Right forelimb (tissue), 1 donor: ENCODE results near the gene LHFPL5.

Experiments
- DNase-seq: peaks from one replicate; pipeline ENCODE4 v3.0.0-alpha.2; 2018

LHFPL5 gene

DNA sequence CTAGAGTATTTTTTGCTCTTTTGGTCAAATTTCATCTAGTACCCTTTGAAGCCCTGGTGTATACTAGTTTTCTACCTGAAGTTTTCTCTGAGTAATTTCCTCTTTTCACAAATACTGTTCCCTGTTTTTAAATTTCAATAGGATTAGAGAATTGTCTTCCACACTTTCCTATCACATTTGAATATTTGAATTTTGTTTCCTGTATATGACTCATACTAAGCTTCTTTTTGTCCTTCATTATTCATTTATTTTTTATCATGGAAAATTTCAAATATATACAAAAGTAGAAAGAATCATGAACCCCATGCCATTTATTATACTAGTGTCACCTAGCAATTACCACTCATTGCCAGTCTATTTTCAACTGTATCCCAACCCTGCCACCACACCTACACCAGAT lies 52.7 kb downstream of the LHFPL5 start:
- DNase-seq = no peak

DNA sequence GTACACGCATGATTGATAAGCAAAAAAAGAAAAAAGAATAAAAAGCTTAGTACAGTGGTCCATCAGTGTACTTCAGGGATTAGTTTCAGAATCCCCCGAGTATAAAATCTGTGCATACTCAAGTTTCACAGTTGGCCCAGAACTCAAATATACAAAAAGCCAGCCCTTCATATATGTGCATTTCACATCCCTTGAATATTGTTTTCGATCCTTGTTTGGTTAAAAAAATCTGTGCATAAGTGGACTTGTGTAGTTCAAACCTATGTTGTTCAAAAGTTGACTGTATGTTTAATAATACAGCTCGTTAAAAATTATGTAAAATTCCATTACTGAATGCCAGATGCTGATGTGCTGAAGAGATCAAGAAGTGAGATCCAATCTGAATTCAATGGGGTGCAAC lies 54.2 kb downstream of the LHFPL5 start:
- no peak for DNase-seq
